Renal cortical epithelial cell (primary cell): ENCODE results near the gene COL20A1. TPM values are rescaled to one million over a fixed set of nuclear protein-coding genes. Genes with fewer than 3 reads are reported as not detected.
A peak's percentile ranks its signal among the peaks of the same experiment; 100 is the strongest.

Experiments
- DNase-seq: peaks from one replicate; pipeline ENCODE4 v3.0.0-alpha.2; 2011; ENCODE audit warnings: low read depth
- total RNA-seq: library from RNA; depleted of rRNA; stranded (reverse); fragments of >200 nt; gene quantifications from 2 replicates; pipeline ENCODE4 v1.2.3, GENCODE V29; 2014

Gene COL20A1
- total RNA-seq, 1 donor from 2014 or later, result not detected

GRCh38 chr20:63308218-63308911 is 15.4 kb downstream of the COL20A1 start:
- no peak for DNase-seq

DNA sequence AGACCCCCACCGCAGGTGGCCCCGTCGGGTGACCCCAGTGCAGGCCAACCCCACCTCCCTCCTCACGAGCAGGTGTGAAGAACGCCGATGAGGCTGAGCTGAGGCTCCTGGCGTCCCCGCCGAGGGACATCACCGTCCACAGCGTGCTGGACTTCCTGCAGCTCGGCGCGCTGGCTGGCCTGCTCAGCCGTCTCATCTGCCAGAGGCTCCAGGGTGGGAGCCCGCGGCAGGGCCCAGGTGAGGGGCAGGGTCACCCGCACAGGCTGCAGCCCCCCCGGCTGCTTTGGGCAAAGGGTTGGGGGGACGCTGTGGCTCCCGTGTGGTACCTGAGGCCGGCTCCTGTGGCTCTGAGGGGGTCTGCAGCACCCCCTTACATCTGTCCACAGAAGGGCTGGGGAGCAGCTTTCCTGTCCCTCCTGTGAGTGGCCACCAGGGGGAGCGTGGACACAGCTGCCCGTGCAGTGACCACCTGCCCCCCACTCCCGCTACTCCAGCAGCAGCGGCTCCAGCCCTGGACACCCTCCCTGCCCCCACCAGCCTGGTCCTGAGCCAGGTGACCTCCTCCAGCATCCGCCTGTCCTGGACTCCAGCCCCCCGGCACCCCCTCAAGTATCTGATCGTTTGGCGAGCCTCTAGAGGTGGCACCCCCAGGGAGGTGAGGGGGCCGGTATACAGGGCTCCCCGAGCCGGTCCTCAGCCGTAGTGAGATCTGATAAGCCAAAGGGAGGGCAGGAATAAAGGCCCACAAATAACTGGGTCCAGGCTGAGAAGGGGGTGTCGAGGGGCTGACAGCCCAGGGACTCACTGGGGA is 16.5 kb downstream of the COL20A1 start:
- DNase-seq, result peak; percentile 5

DNA sequence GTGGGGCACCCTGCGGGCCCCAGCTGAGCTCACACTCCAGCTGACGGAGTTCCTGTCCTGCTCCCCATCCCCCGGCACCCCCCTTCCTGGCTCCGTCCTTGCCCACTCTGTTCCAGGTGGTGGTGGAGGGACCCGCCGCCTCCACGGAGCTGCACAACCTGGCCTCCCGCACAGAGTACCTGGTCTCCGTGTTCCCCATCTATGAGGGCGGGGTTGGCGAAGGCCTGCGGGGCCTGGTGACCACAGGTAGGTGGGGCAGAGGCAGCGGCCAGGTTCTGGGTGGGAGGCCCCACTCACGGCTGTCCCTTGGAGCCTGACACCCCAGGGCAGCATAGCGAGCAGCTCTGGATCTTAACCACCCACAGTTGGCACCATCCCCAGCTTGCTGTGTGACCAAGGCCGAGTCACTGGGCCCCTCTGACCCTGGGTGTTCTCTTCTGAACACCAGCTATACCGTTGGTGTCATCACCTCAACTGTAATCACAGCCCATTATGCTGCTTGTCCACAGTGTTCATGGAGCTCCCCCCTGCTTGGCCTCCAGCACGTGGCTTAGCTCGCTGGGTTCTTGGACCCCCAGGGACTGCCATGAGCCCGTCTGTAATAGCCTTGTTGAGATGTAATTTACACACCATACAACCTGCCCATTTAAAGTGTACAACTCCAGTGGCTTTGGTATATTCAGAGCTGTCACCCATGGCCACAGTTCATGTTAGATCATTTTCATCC is 17.4 kb downstream of the COL20A1 start:
- DNase-seq, result peak; percentile 7

- DNase-seq, result no peak
Observed at GRCh38 chr20:63311186-63311832, 18.3 kb downstream of the COL20A1 start.

- DNase-seq, result no peak
Observed at GRCh38 chr20:63311833-63312243, 18.9 kb downstream of the COL20A1 start.

DNA sequence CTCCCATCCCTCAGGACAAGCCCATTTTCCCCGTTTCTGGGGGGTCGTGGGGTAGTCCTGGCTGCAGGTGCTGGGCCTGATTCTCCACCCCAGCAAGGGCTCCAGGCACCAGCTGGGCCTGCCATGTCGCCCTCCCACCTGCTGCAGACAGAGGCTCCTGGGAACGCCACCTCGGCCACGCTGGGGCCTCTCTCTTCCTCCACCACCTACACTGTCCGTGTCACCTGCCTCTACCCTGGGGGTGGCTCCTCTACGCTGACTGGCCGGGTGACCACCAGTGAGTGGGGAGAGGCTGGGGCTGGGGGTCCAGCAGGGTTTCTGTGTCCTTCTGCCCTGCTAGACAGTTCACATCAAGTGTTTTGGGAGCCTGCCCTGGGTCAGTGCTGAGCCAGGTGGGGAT is 19.3 kb downstream of the COL20A1 start:
- DNase-seq, result no peak

- DNase-seq, result no peak
Observed at GRCh38 chr20:63312690-63313348, 19.8 kb downstream of the COL20A1 start.

DNA sequence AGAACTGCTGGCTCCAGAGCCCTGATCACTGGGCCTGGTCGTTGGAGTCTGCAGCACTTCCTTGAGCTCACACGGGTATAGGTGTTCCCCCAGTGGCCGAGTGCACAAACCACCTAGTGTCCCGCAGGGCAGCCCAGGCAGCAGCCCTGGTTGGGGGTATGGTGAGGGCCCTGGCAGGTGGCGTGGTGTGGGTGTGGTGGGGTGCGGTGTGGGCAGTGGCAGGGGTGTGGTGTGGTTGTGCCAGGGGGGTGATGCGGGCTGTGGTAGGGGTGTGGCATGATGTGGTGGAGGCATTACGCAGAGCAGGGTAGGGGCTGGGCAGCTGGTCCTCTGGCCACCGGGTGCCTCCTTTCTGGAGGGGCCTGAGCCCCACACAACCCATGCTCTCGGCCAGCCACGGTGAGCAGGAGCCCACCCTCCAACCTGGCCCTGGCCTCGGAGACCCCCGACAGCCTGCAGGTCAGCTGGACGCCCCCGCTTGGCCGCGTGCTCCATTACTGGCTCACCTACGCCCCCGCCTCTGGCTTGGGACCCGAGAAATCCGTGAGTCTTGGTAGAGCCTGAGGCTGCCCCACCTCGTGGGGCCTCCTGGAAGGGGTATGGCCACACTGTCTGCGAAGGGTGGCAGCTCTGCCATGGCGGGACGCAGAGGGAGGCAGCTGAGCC is 20.5 kb downstream of the COL20A1 start:
- DNase-seq, result no peak

DNA sequence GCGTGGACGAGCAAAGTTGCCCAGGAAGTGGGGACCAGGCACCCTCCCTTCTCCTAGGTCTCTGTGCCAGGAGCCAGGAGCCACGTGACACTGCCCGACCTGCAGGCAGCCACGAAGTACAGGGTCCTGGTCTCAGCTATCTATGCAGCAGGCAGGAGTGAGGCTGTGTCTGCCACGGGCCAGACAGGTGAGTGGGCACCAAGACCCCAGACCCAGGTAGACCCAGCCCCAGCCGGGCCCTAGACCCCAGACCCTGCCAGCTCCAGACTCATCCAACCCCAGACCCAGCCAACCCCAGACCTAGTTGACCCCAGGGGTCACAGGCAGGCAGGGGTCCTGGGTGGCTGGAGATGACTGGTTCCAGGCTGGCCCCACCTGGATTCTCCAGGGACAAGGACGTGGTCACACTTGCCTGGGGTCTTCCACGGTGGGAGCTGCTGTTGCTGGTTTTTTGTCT is 21.1 kb downstream of the COL20A1 start:
- no peak for DNase-seq

DNA sequence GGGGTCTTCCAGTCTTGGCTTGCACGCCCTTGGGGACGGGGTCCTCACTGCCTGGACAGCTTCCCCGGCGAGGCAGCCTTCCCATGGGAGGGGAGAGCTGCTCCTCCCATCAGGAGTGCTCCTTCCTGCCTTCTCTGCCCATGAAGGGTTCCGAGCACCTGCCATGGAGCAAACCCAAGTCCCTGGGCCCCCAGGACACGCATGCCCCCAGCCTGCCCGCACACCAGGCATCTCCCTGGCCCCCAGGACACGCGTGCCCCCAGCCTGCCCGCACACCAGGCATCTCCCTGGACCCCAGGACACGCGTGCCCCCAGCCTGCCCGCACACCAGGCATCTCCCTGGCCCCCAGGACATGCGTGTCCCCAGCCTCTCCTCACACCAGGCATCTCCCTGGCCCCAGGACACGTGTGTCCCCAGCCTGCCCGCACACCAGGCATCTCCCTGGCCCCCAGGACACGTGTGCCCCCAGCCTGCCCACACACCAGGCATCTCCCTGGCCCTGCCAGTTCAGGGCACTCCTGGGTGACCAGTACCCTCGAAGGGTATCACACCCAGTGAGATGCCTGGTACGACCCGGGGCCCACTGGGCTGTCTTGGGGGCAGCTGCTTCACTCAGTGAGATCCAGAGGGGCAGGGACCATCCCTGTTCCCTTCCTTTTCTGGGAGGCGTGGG is 21.7 kb downstream of the COL20A1 start:
- DNase-seq, result no peak

GRCh38 chr20:63315240-63315689 is 22.3 kb downstream of the COL20A1 start:
- DNase-seq, result no peak

- no peak for DNase-seq
Observed at GRCh38 chr20:63315731-63316491, 22.9 kb downstream of the COL20A1 start.

GRCh38 chr20:63316502-63316921 is 23.5 kb downstream of the COL20A1 start:
- no peak for DNase-seq

- no peak for DNase-seq
Observed at GRCh38 chr20:63317061-63317460, 24.1 kb downstream of the COL20A1 start.

- DNase-seq, result no peak
Observed at GRCh38 chr20:63317601-63318291, 24.8 kb downstream of the COL20A1 start.

- no peak for DNase-seq
Observed at GRCh38 chr20:63318391-63319163, 25.6 kb downstream of the COL20A1 start.

DNA sequence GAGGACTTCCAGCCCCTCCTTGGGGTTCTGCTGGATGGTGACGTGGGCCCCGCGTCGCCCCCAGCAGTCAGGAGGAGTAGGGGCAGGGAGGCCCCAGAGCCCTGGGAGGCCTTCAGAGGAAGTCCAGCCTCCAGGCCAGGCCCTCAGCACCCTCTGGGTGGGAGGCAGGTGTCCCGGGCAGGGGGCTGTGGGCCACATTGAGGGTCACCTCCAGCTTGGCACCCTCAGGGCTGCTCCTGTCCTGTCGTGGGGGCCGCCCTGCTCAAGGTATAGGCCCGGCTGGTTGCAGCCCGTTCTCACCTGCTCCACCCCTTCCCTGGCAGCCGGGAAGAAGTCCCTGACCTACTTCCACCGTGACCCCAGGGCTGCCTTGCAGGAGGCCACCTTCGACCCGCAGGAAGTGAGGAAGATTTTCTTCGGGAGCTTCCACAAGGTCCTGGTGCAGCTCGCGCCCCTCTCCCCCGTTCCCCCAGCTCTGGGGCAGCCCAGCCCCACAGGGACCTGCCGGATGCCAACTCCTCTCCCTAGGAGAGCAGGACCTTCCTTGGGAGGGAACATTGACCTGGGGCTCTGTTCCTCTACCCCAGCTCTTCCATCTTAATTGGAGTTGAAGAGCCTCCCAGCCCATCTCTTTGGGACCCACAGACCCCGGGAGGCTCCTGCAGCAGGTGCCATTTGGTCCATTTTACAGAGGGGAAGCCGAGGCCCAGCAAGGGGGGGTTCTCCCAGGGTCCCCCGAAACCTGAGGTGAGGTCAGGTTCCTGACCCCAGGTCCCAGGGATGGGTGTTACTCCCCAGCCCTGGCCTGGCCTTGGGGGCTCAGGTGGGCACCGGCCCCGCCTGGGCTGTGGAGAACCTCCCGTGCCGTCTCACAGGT is 26.4 kb downstream of the COL20A1 start:
- no peak for DNase-seq
